A549 (cell line): ENCODE measurements around the gene PCNX2. TPM values are rescaled to one million over a fixed set of nuclear protein-coding genes. Genes with fewer than 3 reads are reported as not detected.

Experiments
- ATAC-seq, 2 experiments: fragments of 200-7000 bp in 1 of 2; fragments of >200 bp in 1 of 2; cut with Nextera tagmentation in 1 of 2; cut with Tn5 transposase in 1 of 2; 3 replicates each; pipeline versions ENCODE4 v1.8.0 to v1.9.1; 2018 to 2020; ENCODE audit warnings: mild to moderate bottlenecking in 1 of 2, moderate library complexity in 1 of 2
- CTCF ChIA-PET: fragments of 300-600 bp; sonication (Branson Sonifier 250); formaldehyde crosslinking; extraction: SDS; loops from one replicate; lab custom pipeline; 2021; ENCODE audit warnings: antibody characterized with exemption, inconsistent platforms; lab: Yijun Ruan, JAX
- POLR2A ChIA-PET: fragments of 350-600 bp; formaldehyde crosslinking; extraction: SDS; loops from one replicate; lab custom pipeline; 2021; ENCODE audit warnings: antibody characterized with exemption, inconsistent platforms; lab: Yijun Ruan, JAX
- DNase-seq, 2 experiments: peaks; one replicate each; pipeline versions ENCODE4 v3.0.0 to v3.0.0-alpha.2; 2011 to 2016; ENCODE audit warnings: low read depth in 1 of 2, low spot score in 1 of 2
- FAIRE-seq: peaks from 2 replicates; lab custom pipeline; 2011; peaks lifted over from hg19 to GRCh38; lab: Jason Lieb, UNC
- H3K27ac ChIP-seq, 2 experiments: fragments of >200 bp; sonication (Bioruptor Twin); formaldehyde crosslinking; 3 replicates each; pipeline ENCODE4 v1.5.1; 2016 to 2017
- H3K4me1 ChIP-seq: fragments of >200 bp; sonication (Bioruptor Twin); formaldehyde crosslinking; 3 replicates; pipeline ENCODE4 v1.6.1; 2016
- H3K4me2 ChIP-seq: fragments of >200 bp; sonication (Bioruptor Twin); formaldehyde crosslinking; 3 replicates; pipeline ENCODE4 v1.6.1; 2016
- H3K4me3 ChIP-seq: fragments of >200 bp; sonication (Bioruptor Twin); formaldehyde crosslinking; 3 replicates; pipeline ENCODE4 v1.5.1; 2016
- H3K9me3 ChIP-seq: fragments of >200 bp; sonication (Bioruptor Twin); formaldehyde crosslinking; 3 replicates; pipeline ENCODE4 v1.6.1; 2016
- BCL3 ChIP-seq: fragments of >200 bp; sonication (Bioruptor Twin); formaldehyde crosslinking; IDR thresholded peaks from 3 replicates; pipeline ENCODE4 v1.6.1; 2016
- E2F6 ChIP-seq: IDR thresholded peaks from 2 replicates; pipeline ENCODE4 v1.6.1; 2012; ENCODE audit warnings: low read depth, borderline replicate concordance
- EP300 ChIP-seq, 2 experiments: fragments of >200 bp; sonication (Bioruptor Twin); formaldehyde crosslinking; IDR thresholded peaks; 2 replicates in 1 of 2; 3 replicates in 1 of 2; pipeline ENCODE4 v1.6.1; 2016 to 2017
- FOXS1 ChIP-seq: fragments of 250-450 bp; sonication (Bioruptor Pico); IDR thresholded peaks from 2 replicates; pipeline ENCODE4 v1.5.0; 2020; ENCODE audit warnings: mild to moderate bottlenecking, moderate library complexity
- GATA3 ChIP-seq: IDR thresholded peaks from 2 replicates; pipeline ENCODE4 v1.6.1; 2012; ENCODE audit warnings: borderline replicate concordance
- HOXB13 ChIP-seq: fragments of 250-450 bp; sonication (Bioruptor Pico); IDR thresholded peaks from 2 replicates; pipeline ENCODE4 v1.5.0; 2020; ENCODE audit warnings: low read depth, mild to moderate bottlenecking, moderate library complexity
- JUN ChIP-seq, 2 experiments: fragments of >200 bp; sonication (Bioruptor Twin); formaldehyde crosslinking; IDR thresholded peaks; 2 replicates in 1 of 2; 3 replicates in 1 of 2; pipeline ENCODE4 v1.6.1; 2016 to 2017
- JUNB ChIP-seq: fragments of >200 bp; sonication (Bioruptor Twin); formaldehyde crosslinking; IDR thresholded peaks from 2 replicates; pipeline ENCODE4 v1.6.1; 2016
- KDM5A ChIP-seq: fragments of 200-600 bp; sonication (generic); IDR thresholded peaks from 2 replicates; pipeline ENCODE4 v1.6.1; 2016; ENCODE audit warnings: antibody characterized with exemption, mild to moderate bottlenecking
- MYC ChIP-seq: IDR thresholded peaks from 2 replicates; pipeline ENCODE4 v1.6.1; 2012; ENCODE audit warnings: mild to moderate bottlenecking, inconsistent platforms, low read length, improper control_type of control experiment, borderline replicate concordance
- NFE2L2 ChIP-seq: fragments of 150-350 bp; conservative IDR thresholded peaks from 2 replicates; pipeline ENCODE4 v1.6.1; 2014; ENCODE audit warnings: low read length
- PHF8 ChIP-seq: fragments of 200-600 bp; sonication (generic); IDR thresholded peaks from 2 replicates; pipeline ENCODE4 v1.6.1; 2016; ENCODE audit warnings: low read depth, mild to moderate bottlenecking, antibody characterized with exemption, moderate library complexity, borderline replicate concordance
- POLR2A ChIP-seq: IDR thresholded peaks from 2 replicates; pipeline ENCODE4 v1.6.1; 2012; ENCODE audit warnings: mild to moderate bottlenecking, low read length
- RAD21 ChIP-seq, 2 experiments: fragments of >200 bp in 1 of 2; sonication (Bioruptor Twin) in 1 of 2; formaldehyde crosslinking in 1 of 2; IDR thresholded peaks in 1 of 2; conservative IDR thresholded peaks in 1 of 2; 2 replicates in 1 of 2; 3 replicates in 1 of 2; pipeline ENCODE4 v1.6.1; 2012 to 2018; ENCODE audit warnings: inconsistent platforms in 1 of 2
- RCOR1 ChIP-seq: fragments of 150-350 bp; IDR thresholded peaks from 2 replicates; pipeline ENCODE4 v1.6.1; 2014; ENCODE audit warnings: antibody characterized with exemption, low read length, low read depth
- REST ChIP-seq: fragments of 200-600 bp; sonication (generic); IDR thresholded peaks from 2 replicates; pipeline ENCODE4 v1.6.1; 2016; ENCODE audit warnings: antibody characterized with exemption, mild to moderate bottlenecking, moderate library complexity
- SMC3 ChIP-seq: fragments of >200 bp; sonication (Bioruptor Twin); formaldehyde crosslinking; IDR thresholded peaks from 3 replicates; pipeline ENCODE4 v1.6.1; 2018; ENCODE audit warnings: inconsistent platforms
- WGBS: methylation state at CpG from one replicate; pipeline ENCODE4 v1.1.6; 2017; ENCODE audit errors: missing lambda C conversion rate; 5-methylcytosine and 5-hydroxymethylcytosine counted together
- polyA plus RNA-seq, 4 experiments: library from polyadenylated mRNA; depleted of rRNA in 3 of 4; stranded (reverse); fragments of >200 nt; fragmentation: RNase III in 1 of 4; extraction: RNeasy Plus Mini Kit Qiagen cat#74134 plus additional on column Dnase treatment in 1 of 4; gene quantifications; 2 replicates in 3 of 4; 3 replicates in 1 of 4; pipeline ENCODE4 v1.2.3, GENCODE V29; 2011 to 2017
- TF ChIP-seq, protein P1 (sequence below): IDR thresholded peaks from 2 replicates; pipeline ENCODE4 v1.6.1; 2012

PCNX2 gene
- polyA plus RNA-seq, 2 of the 4 experiments (the other 2 are of a cell fraction) = 8.8 to 27.2 TPM

DNA sequence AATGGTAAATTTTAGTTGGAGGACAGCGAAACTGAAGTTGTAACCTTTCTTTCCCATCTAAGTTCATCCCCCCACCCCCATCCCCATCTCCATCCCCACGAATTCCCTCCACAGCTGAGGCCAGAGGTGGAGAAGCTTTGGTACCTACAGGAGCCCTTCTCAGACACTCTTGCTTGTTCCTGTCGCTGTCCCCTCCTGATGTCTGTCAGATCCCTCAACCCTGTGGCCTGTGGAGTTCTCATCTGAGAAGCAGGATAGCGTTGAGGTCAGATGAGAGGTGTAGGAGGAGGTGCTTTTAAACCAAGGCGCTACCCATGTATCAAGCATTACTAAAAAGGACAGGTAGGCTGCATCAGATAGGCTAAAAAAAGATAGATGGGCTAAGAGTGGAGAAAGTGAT is 344.3 kb downstream of the PCNX2 start:
- peak overlapping the region; percentile 74 for H3K4me3 ChIP-seq
- H3K4me2 ChIP-seq = peak overlapping the region; percentile 93
- H3K27ac ChIP-seq = peak overlapping the region; percentile 79 to 95
- DNase-seq = peak; percentile 35 to 39
- ChIA-PET POLR2A (interaction anchor here (1.2 kb wide), 1 partner anchor 321 kb away, joined by 9 read pairs; the partner anchor contains the start of gene SIPA1L2), CTCF (interaction anchor here (2.2 kb wide), 1 partner anchor 320 kb away, joined by 7 read pairs; no protein-coding TSS in a partner anchor)
- peak; percentile 67 to 69 for ATAC-seq
- no peak for TF ChIP-seq HOXB13 (CRISPR knock-in tag)
- TF ChIP-seq SMC3 = no peak
- peak; percentile 69 for TF ChIP-seq REST
- no peak for TF ChIP-seq GATA3
- TF ChIP-seq NFE2L2 = no peak
- no peak for TF ChIP-seq JUNB
- TF ChIP-seq KDM5A = no peak
- no peak for TF ChIP-seq RAD21 (conservative IDR thresholded peaks at IDR 0.05 in 1 of 2, IDR thresholded peaks at IDR 0.05 in 1 of 2)
- 12% methylated on average over 5 of the region's 5 CpGs for WGBS
- peaks cover 26% of the 10 kb centered on the region for H3K4me1 ChIP-seq
- no peaks in the 10 kb centered on the region for H3K9me3 ChIP-seq
- FAIRE-seq = no peak

DNA sequence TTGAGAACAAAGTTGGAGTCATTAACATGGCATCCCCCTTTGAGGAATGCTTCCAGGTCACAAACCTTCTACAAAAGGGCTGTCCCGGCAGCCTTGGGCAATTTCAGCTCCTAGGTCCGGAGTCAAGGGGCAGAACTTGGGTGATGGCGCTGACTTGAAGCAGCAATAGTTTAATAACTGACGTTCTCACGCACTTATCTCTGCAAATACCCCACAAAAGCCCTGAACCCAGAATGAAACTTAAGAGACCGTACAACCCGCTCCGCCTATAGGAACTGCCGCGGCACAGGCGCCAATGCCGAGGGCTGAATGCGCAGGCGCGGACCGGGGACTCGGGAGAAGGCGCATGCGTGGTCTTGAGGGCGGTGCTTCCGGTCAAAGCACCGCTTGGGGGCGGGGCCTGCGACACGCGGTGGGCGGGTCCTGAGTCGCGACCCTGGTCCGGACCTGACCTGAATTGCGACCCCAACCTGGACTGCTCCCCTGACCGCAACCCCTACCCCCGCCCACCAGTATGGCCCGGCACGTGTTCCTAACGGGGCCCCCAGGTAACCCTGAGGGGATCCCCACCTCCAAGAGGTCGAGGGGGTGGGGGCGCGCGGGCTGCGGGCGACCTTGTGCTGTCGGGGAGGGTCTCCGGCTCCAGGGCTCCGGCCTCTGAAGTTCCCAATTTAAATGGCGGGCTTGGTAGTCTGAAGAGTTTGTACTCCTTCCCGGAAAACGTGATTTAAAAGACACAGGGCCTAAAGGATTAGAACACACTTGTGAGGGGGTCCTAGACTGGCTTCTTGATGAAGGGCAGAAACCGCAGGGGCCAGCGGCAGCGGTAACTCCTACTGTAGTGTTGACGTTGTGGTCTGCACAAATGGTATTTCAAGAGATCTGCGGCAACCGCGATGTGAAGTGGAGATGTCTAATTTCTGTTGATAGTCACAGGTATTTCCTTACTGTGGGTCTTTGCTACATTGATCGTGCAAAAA is 345.0 kb downstream of the PCNX2 start, which contains the start of gene NTPCR:
NTPCR (plus strand) TSS at position 415 of the 980 bp plus-strand sequence; CDS start at position 515, 100 bp downstream.
- TF ChIP-seq RAD21 (conservative IDR thresholded peaks at IDR 0.05 in 1 of 2, IDR thresholded peaks at IDR 0.05 in 1 of 2) (0 out of 5 replicates have a peak, but pooled peaks of 1 of the 2 experiments have one; percentile 29), BCL3 (peak; percentile 88), RCOR1 (no peak), E2F6 (peak; percentile 58; the same call in 1 of the 2 replicates), FOXS1 (CRISPR knock-in tag) (no peak), EP300 (IDR thresholded peaks at IDR 0.05) (no peak), POLR2A (peak; percentile 64), JUN (IDR thresholded peaks at IDR 0.05) (peak; percentile 38 to 86; a peak in 4 of 5 replicates), PHF8 (peak; percentile 67), MYC (peak; percentile 45; the same call in 1 of the 2 replicates)
- TF ChIP-seq, protein P1, sequence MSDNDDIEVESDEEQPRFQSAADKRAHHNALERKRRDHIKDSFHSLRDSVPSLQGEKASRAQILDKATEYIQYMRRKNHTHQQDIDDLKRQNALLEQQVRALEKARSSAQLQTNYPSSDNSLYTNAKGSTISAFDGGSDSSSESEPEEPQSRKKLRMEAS = peak; percentile 63; the same call in 1 of the 2 replicates
- H3K27ac ChIP-seq = peak within 1 kb of the TSS; percentile 79 to 95
- DNase-seq (peak; percentile 94), FAIRE-seq (peak; percentile 13), ATAC-seq (peak; percentile 82 to 89)
- CTCF ChIA-PET = interaction anchor here (0.9 to 1.2 kb wide), 2 partner anchors 28 to 315 kb away, joined by 3 to 4 read pairs; no protein-coding TSS in a partner anchor
- H3K9me3 ChIP-seq = no peaks in the 10 kb centered on the region
- 3% methylated on average over 20 of the region's 56 CpGs for whole genome bisulfite sequencing
- peaks cover 26% of the 10 kb centered on the region for H3K4me1 ChIP-seq
- POLR2A ChIA-PET = interaction anchor here (0.9 to 1.2 kb wide), 2 partner anchors 163 to 321 kb away, joined by 3 to 9 read pairs; partner anchors contain the start of gene SIPA1L2
- peak within 1 kb of the TSS; percentile 74 for H3K4me3 ChIP-seq
- H3K4me2 ChIP-seq = peak within 1 kb of the TSS; percentile 93
